B cell (primary cell): ENCODE results near the gene TUBGCP2. TPM values are rescaled to one million over a fixed set of nuclear protein-coding genes. Genes with fewer than 3 reads are reported as not detected.

Experiments used
- ATAC-seq: fragments of 200-7000 bp; cut with Tn5 transposase; one replicate; pipeline ENCODE4 v1.10.0; 2021; ENCODE audit warnings: low read depth, mild to moderate bottlenecking, moderate number of reproducible peaks, moderate library complexity
- CTCF ChIA-PET: fragments of 350-600 bp; sonication (Branson Sonifier 250); formaldehyde crosslinking; loops from one replicate; lab custom pipeline; 2021; ENCODE audit warnings: antibody characterized with exemption, inconsistent platforms; lab: Charles Lee
- POLR2A ChIA-PET: fragments of 350-600 bp; sonication (Branson Sonifier 250); formaldehyde crosslinking; loops from one replicate; lab custom pipeline; 2021; ENCODE audit warnings: antibody characterized with exemption; lab: Charles Lee
- DNase-seq: peaks from one replicate; pipeline ENCODE4 v3.0.0; 2013
- H2AFZ ChIP-seq: 2 replicates; pipeline ENCODE4 v1.6.1; 2012; ENCODE audit warnings: mild to moderate bottlenecking, low read depth, low read length; ENCODE audit not compliant: insufficient read depth, poor library complexity, severe bottlenecking
- H3K27ac ChIP-seq, 2 donors: 1 replicate in 1 of 2; 2 replicates in 1 of 2; pipeline ENCODE4 v1.5.1; 2012 to 2013; ENCODE audit warnings: low read length in 2 of 2, mild to moderate bottlenecking in 2 of 2, moderate library complexity in 1 of 2
- H3K27me3 ChIP-seq, 4 experiments: fragments of 200-600 bp in 1 of 4; sonication (generic) in 1 of 4; replicated peaks in 1 of 4; 1 replicate in 2 of 4; 2 replicates in 2 of 4; pipeline versions ENCODE4 v1.6.1 to v1.7.0; 2013 to 2016; ENCODE audit warnings: low read length in 3 of 4, mild to moderate bottlenecking in 2 of 4, mixed read lengths in 1 of 4, moderate library complexity in 1 of 4; ENCODE audit not compliant: insufficient read depth in 4 of 4, control insufficient read depth in 3 of 4; ENCODE audit errors: control extremely low read depth in 1 of 4
- H3K36me3 ChIP-seq, 2 experiments: replicated peaks in 1 of 2; 1 replicate in 1 of 2; 2 replicates in 1 of 2; pipeline versions ENCODE4 v1.6.1 to v1.7.1; 2013; ENCODE audit warnings: low read length in 1 of 2; ENCODE audit not compliant: insufficient read depth in 2 of 2, control insufficient read depth in 1 of 2; ENCODE audit errors: control extremely low read depth in 1 of 2, extremely low read depth in 1 of 2
- H3K4me1 ChIP-seq, 2 donors: fragments of 200-600 bp in 1 of 2; sonication (generic) in 1 of 2; 1 replicate in 1 of 2; 2 replicates in 1 of 2; pipeline versions ENCODE4 v1.5.1 to v1.6.1; 2013 to 2017; ENCODE audit warnings: low read length in 2 of 2; ENCODE audit not compliant: control insufficient read depth in 2 of 2, insufficient read depth in 2 of 2
- H3K4me2 ChIP-seq: replicated peaks from 2 replicates; pipeline ENCODE3; 2012; ENCODE audit warnings: mild to moderate bottlenecking, low read depth, low read length; ENCODE audit not compliant: poor library complexity, severe bottlenecking
- H3K4me3 ChIP-seq, 5 experiments: fragments of 200-600 bp in 1 of 5; sonication (generic) in 1 of 5; 1 replicate in 3 of 5; 2 replicates in 2 of 5; pipeline versions ENCODE4 v1.5.1 to v1.7.0; 2011 to 2016; ENCODE audit warnings: low read length in 4 of 5, mild to moderate bottlenecking in 4 of 5, low read depth in 2 of 5, control low read depth in 1 of 5, moderate library complexity in 1 of 5; ENCODE audit not compliant: insufficient read depth in 1 of 5; ENCODE audit errors: control extremely low read depth in 1 of 5, extremely low read depth in 1 of 5
- H3K79me2 ChIP-seq: fragments of 200-600 bp; sonication (generic); one replicate; pipeline ENCODE4 v1.6.0; 2016; ENCODE audit warnings: low read length; ENCODE audit not compliant: control insufficient read depth, insufficient read depth
- H3K9ac ChIP-seq: fragments of 200-600 bp; sonication (generic); 2 replicates; pipeline ENCODE4 v1.6.1; 2017; ENCODE audit warnings: mild to moderate bottlenecking, low read length, moderate library complexity
- H3K9me3 ChIP-seq, 3 donors: one replicate each; pipeline versions ENCODE4 v1.6.1 to v1.7.1; 2013; ENCODE audit warnings: low read length in 2 of 3; ENCODE audit not compliant: control insufficient read depth in 2 of 3, insufficient read depth in 1 of 3; ENCODE audit errors: control extremely low read depth in 1 of 3
- H4K20me1 ChIP-seq: 2 replicates; pipeline ENCODE4 v1.6.0; 2012; ENCODE audit warnings: mild to moderate bottlenecking, low read length; ENCODE audit not compliant: insufficient read depth, control insufficient read depth, poor library complexity, severe bottlenecking
- H3K27ac Mint-ChIP-seq: one replicate; pipeline ENCODE4 v1.8.0; 2021; ENCODE audit warnings: mixed read lengths
- H3K27me3 Mint-ChIP-seq: one replicate; pipeline ENCODE4 v1.8.0; 2021; ENCODE audit warnings: mixed read lengths
- H3K4me1 Mint-ChIP-seq: one replicate; pipeline ENCODE4 v1.8.0; 2021; ENCODE audit warnings: mixed read lengths
- H3K4me3 Mint-ChIP-seq: one replicate; pipeline ENCODE4 v1.8.0; 2021; ENCODE audit warnings: mixed read lengths
- H3K9me3 Mint-ChIP-seq: one replicate; pipeline ENCODE4 v1.8.0; 2022; ENCODE audit warnings: mixed read lengths; ENCODE audit not compliant: insufficient read depth
- EZH2 ChIP-seq: IDR thresholded peaks from 2 replicates; pipeline ENCODE4 v1.6.1; 2012; ENCODE audit warnings: borderline replicate concordance, low read depth, mild to moderate bottlenecking, moderate library complexity, low read length; ENCODE audit not compliant: insufficient read depth, poor library complexity, severe bottlenecking
- WGBS: methylation state at CpG from one replicate; pipeline ENCODE4 v1.1.5; 2013; ENCODE audit warnings: missing lambda C conversion rate; ENCODE audit not compliant: insufficient coverage; 5-methylcytosine and 5-hydroxymethylcytosine counted together
- intact Hi-C: fragments of 100-400 bp; cut with micrococcal nuclease; formaldehyde crosslinking; loops from one replicate; pipeline ENCODE4 v1.10.0; 2022
- polyA plus RNA-seq: library from polyadenylated mRNA; depleted of rRNA; stranded (reverse); fragments of >200 nt; gene quantifications from 2 replicates; pipeline ENCODE4 v1.2.3, GENCODE V29; 2012
- total RNA-seq, 2 donors: library from RNA; stranded (reverse); fragments of 120-200 nt in 1 of 2; gene quantifications; 1 replicate in 1 of 2; 2 replicates in 1 of 2; pipeline versions ENCODE4 v1.2.3 to v1.2.4, GENCODE V29; 2013 to 2022
- TF ChIP-seq, protein P1 (sequence below): fragments of 200-600 bp; IDR thresholded peaks from one replicate; pipeline ENCODE4 v1.8.0; 2022; ENCODE audit warnings: antibody characterized with exemption, mild to moderate bottlenecking

The TUBGCP2 gene
- total and polyA plus RNA-seq, 2 donors (not counting 1 experiment from before 2014, with no cell fraction given): 50.3 to 90.3 TPM

DNA sequence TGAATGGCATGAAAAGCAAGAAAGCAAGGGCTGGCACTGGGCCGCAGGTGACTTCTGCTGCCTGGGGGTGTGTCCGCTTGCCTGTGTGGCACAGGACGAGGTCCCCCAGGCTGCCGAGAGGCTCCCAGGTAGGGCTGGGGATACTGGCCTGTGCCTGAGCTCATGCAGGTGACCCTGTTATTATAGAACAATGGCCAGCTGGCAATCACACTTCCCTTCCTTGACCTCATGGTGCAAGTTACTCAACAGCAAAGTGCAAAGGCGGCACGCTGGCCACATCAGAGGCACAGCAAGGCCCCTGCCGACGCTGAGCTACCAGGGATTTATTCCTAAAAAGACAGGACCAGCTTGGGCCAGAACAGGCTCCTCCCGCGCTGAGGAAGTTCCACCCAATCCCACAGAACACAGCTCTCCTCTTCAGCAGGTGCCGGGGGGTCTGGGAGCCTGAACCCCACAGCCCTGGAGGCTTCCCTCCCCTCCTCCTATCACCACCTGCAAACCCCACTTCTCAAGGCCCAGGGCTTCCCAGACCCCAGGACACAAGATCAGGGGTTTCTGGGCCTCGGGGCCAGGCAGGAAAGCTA lies 30.6 kb downstream of the TUBGCP2 start:
- Mint-ChIP-seq H3K27me3 (no peaks in the 10 kb centered on the region), H3K4me3 (peak overlapping the region; percentile 90), H3K9me3 (no peaks in the 10 kb centered on the region), H3K4me1 (peaks cover 43% of the 10 kb centered on the region), H3K27ac (peak overlapping the region; percentile 95)
- Histone ChIP-seq H3K27me3 (no peaks in the 10 kb centered on the region), H3K4me2 (peak overlapping the region; percentile 99), H3K79me2 (peaks cover 12% of the 10 kb centered on the region), H3K36me3 (peaks cover 0 to 29% of the 10 kb centered on the region in 2 experiments), H3K4me3 (peak overlapping the region in 2 of 5 experiments; percentile 5 to 33), H3K4me1 (peaks cover 45 to 70% of the 10 kb centered on the region in 2 donors), H3K27ac (peak overlapping the region; percentile 57 to 97), H3K9ac (peak overlapping the region; percentile 0), H3K9me3 (no peaks in the 10 kb centered on the region), H2AFZ (peak overlapping the region; percentile 41), H4K20me1 (peaks cover 18% of the 10 kb centered on the region)
- CTCF ChIA-PET: interaction anchor here (0.8 to 3.7 kb wide), 9 partner anchors 14 to 243 kb away, joined by 3 to 21 read pairs (median 5); no protein-coding TSS in a partner anchor
- TF ChIP-seq, protein P1, sequence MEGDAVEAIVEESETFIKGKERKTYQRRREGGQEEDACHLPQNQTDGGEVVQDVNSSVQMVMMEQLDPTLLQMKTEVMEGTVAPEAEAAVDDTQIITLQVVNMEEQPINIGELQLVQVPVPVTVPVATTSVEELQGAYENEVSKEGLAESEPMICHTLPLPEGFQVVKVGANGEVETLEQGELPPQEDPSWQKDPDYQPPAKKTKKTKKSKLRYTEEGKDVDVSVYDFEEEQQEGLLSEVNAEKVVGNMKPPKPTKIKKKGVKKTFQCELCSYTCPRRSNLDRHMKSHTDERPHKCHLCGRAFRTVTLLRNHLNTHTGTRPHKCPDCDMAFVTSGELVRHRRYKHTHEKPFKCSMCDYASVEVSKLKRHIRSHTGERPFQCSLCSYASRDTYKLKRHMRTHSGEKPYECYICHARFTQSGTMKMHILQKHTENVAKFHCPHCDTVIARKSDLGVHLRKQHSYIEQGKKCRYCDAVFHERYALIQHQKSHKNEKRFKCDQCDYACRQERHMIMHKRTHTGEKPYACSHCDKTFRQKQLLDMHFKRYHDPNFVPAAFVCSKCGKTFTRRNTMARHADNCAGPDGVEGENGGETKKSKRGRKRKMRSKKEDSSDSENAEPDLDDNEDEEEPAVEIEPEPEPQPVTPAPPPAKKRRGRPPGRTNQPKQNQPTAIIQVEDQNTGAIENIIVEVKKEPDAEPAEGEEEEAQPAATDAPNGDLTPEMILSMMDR: no peak
- no peak for TF ChIP-seq EZH2
- ATAC-seq: no peak
- 51% methylated on average over 11 of the region's 12 CpGs for WGBS
- POLR2A ChIA-PET: interaction anchor here (1.4 to 2.1 kb wide), 2 partner anchors 17 to 20 kb away, joined by 5 to 10 read pairs; no protein-coding TSS in a partner anchor
- no peak for DNase-seq
- intact Hi-C loops: loop anchor here (5.0 to 10.0 kb wide), 2 partner anchors 114 to 133 kb away; partner anchors contain the start of gene MTG1
